NT2/D1 (cell line): Measurements from ENCODE around the gene AARS2.

Source experiments
- SUZ12 ChIP-seq: IDR thresholded peaks from 2 replicates; pipeline ENCODE4 v1.6.1; 2011; ENCODE audit not compliant: insufficient read length, insufficient read depth; ENCODE audit errors: extremely low read depth
- ZNF274 ChIP-seq: IDR thresholded peaks from 2 replicates; pipeline ENCODE4 v1.6.1; 2011; ENCODE audit warnings: mild to moderate bottlenecking, low read depth, low read length

DNA sequence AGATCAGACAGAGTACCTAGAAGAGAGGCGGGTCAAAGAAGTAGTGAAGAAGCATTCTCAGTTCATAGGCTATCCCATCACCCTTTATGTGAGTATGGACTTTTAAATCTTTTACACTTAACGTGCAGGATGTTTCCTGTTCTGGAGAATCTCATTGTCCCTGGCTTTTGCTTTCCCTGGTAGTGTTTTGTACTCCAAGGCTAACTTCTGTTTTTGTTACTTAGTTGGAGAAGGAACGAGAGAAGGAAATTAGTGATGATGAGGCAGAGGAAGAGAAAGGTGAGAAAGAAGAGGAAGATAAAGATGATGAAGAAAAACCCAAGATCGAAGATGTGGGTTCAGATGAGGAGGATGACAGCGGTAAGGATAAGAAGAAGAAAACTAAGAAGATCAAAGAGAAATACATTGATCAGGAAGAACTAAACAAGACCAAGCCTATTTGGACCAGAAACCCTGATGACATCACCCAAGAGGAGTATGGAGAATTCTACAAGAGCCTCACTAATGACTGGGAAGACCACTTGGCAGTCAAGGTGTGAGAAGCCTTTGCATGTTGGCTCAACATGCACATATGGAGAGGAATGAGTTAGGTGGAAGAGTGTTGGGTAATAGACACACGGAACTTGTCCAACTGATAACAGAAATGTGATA is 63.0 kb downstream of the AARS2 start:
- no peak for TF ChIP-seq SUZ12
- TF ChIP-seq ZNF274 = no peak
